Fibroblast of lung (primary cell): Measurements from ENCODE around the gene BMS1. TPM values are rescaled to one million over a fixed set of nuclear protein-coding genes. Genes with fewer than 3 reads are reported as not detected.
A peak's percentile ranks its signal among the peaks of the same experiment; 100 is the strongest.
"Not testable (repeated sequence)": the region's sequence is repeated elsewhere in the genome, so short reads cannot be mapped to it uniquely, and the experiment has no call there.

Experiments
- DNase-seq, 2 donors: peaks; one replicate each; pipeline versions ENCODE4 v3.0.0 to v3.0.0-alpha.2; 2010; ENCODE audit warnings: low read depth in 2 of 2
- H2AFZ ChIP-seq: 2 replicates; pipeline ENCODE4 v1.5.1; 2012; ENCODE audit warnings: low read length, control low read depth, inconsistent platforms
- H3K27ac ChIP-seq: 2 replicates; pipeline ENCODE4 v1.5.1; 2011; ENCODE audit warnings: low read length, control low read depth; ENCODE audit not compliant: insufficient read depth
- H3K27me3 ChIP-seq: 2 replicates; pipeline ENCODE4 v1.5.1; 2011; ENCODE audit warnings: mild to moderate bottlenecking, low read length; ENCODE audit not compliant: control insufficient read depth, insufficient read depth
- H3K36me3 ChIP-seq: 2 replicates; pipeline ENCODE4 v1.5.1; 2011; ENCODE audit warnings: low read length; ENCODE audit not compliant: control insufficient read depth, insufficient read depth
- H3K4me1 ChIP-seq: 2 replicates; pipeline ENCODE4 v1.5.1; 2011; ENCODE audit warnings: low read length; ENCODE audit not compliant: control insufficient read depth, insufficient read depth; ENCODE audit errors: extremely low read depth
- H3K4me2 ChIP-seq: 2 replicates; pipeline ENCODE4 v1.5.1; 2011; ENCODE audit warnings: low read length, control low read depth; ENCODE audit not compliant: insufficient read depth; ENCODE audit errors: extremely low read depth
- H3K4me3 ChIP-seq, 4 experiments: fragments of 200-600 bp in 1 of 4; sonication (generic) in 1 of 4; replicated peaks in 1 of 4; 2 replicates each; pipeline ENCODE4 v1.5.1; 2011 to 2016; ENCODE audit warnings: low read length in 4 of 4, low read depth in 3 of 4, mild to moderate bottlenecking in 3 of 4, control low read depth in 2 of 4, inconsistent platforms in 1 of 4, mixed read lengths in 1 of 4; ENCODE audit not compliant: insufficient read depth in 1 of 4; ENCODE audit errors: control extremely low read depth in 1 of 4
- H3K79me2 ChIP-seq: 2 replicates; pipeline ENCODE4 v1.5.1; 2012; ENCODE audit warnings: mild to moderate bottlenecking, low read length, inconsistent platforms; ENCODE audit not compliant: control insufficient read depth, insufficient read depth
- H3K9ac ChIP-seq: 2 replicates; pipeline ENCODE4 v1.5.1; 2011; ENCODE audit warnings: mild to moderate bottlenecking, low read length, control low read depth; ENCODE audit not compliant: insufficient read depth
- H3K9me3 ChIP-seq: 2 replicates; pipeline ENCODE4 v1.5.1; 2012; ENCODE audit warnings: low read depth, low read length; ENCODE audit not compliant: control insufficient read depth, insufficient read depth
- H4K20me1 ChIP-seq: 2 replicates; pipeline ENCODE4 v1.5.1; 2011; ENCODE audit warnings: low read length; ENCODE audit not compliant: control insufficient read depth, insufficient read depth; ENCODE audit errors: extremely low read depth
- EZH2 ChIP-seq: IDR thresholded peaks from 2 replicates; pipeline ENCODE4 v1.5.1; 2012; ENCODE audit warnings: low read length, control low read depth, mild to moderate bottlenecking; ENCODE audit errors: missing control alignments
- polyA plus RNA-seq, 2 donors: library from polyadenylated mRNA; depleted of rRNA in 1 of 2; stranded (reverse) in 1 of 2; unstranded in 1 of 2; fragments of >200 nt; gene quantifications; 2 replicates each; pipeline ENCODE4 v1.2.1, GENCODE V29; 2011 to 2012; ENCODE audit warnings: missing spikeins in 1 of 2
- total RNA-seq: library from RNA; depleted of rRNA; stranded (reverse); fragments of >200 nt; gene quantifications from 2 replicates; pipeline ENCODE4 v1.2.1, GENCODE V29; 2014
- TF ChIP-seq, protein P1 (sequence below), 2 donors: IDR thresholded peaks in 1 of 2; conservative IDR thresholded peaks in 1 of 2; 1 replicate in 1 of 2; 2 replicates in 1 of 2; pipeline ENCODE4 v1.5.1; 2011 to 2012; ENCODE audit warnings: low read length in 2 of 2, control low read depth in 1 of 2, inconsistent platforms in 1 of 2, low read depth in 1 of 2, mild to moderate bottlenecking in 1 of 2

Gene BMS1
- total and polyA plus RNA-seq, 2 donors (not counting 1 experiment from before 2014, with no cell fraction given) = 6.4 to 13.9 TPM

DNA sequence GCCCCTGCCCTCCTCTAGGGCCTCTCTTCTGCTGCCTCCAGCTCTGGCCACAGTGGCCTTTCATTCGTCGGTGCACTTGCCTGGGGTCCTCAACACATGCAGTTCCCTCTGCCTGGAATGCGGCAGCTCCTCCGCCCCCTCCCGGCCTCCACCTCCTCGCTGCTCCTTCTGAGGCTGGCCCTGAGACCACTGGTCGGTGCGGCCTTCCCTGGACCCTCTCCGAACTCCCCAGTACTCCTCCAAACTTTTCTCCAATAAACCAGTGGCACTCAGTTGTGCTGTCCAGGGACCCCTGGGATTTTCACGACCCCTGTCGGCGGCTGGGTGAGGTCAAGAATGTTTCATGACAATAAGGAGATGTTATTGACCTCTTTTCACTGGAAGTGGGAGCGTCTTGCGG, 53.5 kb downstream of the BMS1 start:
- Histone ChIP-seq H4K20me1 (no peaks in the 10 kb centered on the region), H3K79me2 (no peaks in the 10 kb centered on the region), H3K9me3 (no peaks in the 10 kb centered on the region), H3K27me3 (peaks cover 3% of the 10 kb centered on the region), H3K9ac (no peak overlapping the region), H3K36me3 (no peaks in the 10 kb centered on the region), H3K4me2 (no peak overlapping the region), H3K4me3 (no peak overlapping the region), H3K4me1 (no peaks in the 10 kb centered on the region), H2AFZ (no peak overlapping the region), H3K27ac (no peak overlapping the region)
- TF ChIP-seq, protein P1, sequence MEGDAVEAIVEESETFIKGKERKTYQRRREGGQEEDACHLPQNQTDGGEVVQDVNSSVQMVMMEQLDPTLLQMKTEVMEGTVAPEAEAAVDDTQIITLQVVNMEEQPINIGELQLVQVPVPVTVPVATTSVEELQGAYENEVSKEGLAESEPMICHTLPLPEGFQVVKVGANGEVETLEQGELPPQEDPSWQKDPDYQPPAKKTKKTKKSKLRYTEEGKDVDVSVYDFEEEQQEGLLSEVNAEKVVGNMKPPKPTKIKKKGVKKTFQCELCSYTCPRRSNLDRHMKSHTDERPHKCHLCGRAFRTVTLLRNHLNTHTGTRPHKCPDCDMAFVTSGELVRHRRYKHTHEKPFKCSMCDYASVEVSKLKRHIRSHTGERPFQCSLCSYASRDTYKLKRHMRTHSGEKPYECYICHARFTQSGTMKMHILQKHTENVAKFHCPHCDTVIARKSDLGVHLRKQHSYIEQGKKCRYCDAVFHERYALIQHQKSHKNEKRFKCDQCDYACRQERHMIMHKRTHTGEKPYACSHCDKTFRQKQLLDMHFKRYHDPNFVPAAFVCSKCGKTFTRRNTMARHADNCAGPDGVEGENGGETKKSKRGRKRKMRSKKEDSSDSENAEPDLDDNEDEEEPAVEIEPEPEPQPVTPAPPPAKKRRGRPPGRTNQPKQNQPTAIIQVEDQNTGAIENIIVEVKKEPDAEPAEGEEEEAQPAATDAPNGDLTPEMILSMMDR (conservative IDR thresholded peaks at IDR 0.05 in 1 of 2, IDR thresholded peaks at IDR 0.05 in 1 of 2; ENCODE audit: low read depth in 1 of 2, low read length in 2 of 2) = no peak
- no peak for TF ChIP-seq EZH2
- no peak for DNase-seq

DNA sequence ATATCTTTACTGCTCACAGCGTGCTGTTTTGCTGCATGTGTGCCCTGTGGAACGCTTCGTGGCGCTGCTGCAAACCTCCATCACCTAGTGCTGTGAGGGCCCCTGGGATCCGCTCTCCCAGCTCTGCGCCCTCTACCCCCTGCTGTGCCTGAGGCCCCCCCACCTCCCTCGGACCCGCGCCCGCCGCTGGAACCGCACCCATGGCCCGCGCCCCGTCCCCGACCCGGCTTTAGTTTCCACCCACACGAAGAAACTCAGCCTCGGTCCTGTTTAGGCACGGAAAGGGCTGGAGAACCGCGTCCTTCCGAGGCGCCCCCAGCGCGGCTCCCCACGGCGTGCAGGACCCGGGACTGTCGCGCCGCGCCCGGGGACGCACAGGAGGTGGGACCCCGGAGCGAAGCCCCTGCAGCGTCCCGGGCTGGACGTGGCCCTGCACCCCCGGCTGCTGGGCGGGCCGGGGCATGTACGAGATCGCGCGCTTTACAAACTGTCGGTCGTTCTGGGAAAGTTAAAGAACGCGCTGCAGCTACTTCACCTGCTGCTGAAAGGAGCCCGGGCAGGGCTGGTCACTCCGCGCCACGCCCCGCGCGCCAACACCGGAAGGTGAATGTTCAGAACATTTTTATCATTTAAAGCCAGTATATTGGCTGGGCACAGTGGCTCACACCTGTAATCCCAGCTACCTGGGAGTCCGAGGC, 54.3 kb downstream of the BMS1 start:
- Histone ChIP-seq H3K27ac (no peak overlapping the region), H4K20me1 (no peaks in the 10 kb centered on the region), H2AFZ (no peak overlapping the region), H3K9me3 (no peaks in the 10 kb centered on the region), H3K4me2 (peak overlapping the region; percentile 59), H3K4me3 (peak overlapping the region in 3 of 4 experiments; percentile 22 to 55 (median 31)), H3K27me3 (peaks cover 3% of the 10 kb centered on the region), H3K9ac (no peak overlapping the region), H3K79me2 (no peaks in the 10 kb centered on the region), H3K36me3 (no peaks in the 10 kb centered on the region), H3K4me1 (no peaks in the 10 kb centered on the region)
- no peak for TF ChIP-seq EZH2
- TF ChIP-seq, protein P1 (conservative IDR thresholded peaks at IDR 0.05 in 1 of 2, IDR thresholded peaks at IDR 0.05 in 1 of 2; ENCODE audit: low read depth in 1 of 2, low read length in 2 of 2) = peak in 1 of 2 donors; percentile 32
- peak; percentile 27 to 31 for DNase-seq

DNA sequence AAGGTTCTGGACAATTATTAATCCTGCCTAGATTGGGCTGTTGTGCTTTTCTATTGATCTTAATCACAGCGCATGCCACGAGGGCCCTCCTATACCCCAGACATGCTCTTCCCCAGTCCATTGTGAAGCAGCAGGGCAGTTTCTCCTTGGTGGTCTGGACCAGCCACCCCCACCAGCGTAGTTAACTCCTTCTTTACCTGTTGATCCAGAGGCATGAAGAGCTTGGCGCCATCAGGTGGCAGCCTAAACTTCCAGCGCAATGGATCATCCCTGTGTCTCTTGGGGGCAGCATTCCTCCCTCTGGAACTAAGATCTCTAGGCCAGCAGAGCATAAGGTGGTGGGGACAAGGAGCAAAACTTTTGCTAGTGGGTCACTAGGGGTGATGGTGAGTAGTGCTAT, 62.2 kb downstream of the BMS1 start:
- H3K4me1 ChIP-seq, H2AFZ ChIP-seq, H3K27ac ChIP-seq, H3K36me3 ChIP-seq, H3K4me3 ChIP-seq, H3K4me2 ChIP-seq, DNase-seq, H3K27me3 ChIP-seq, H3K9ac ChIP-seq, H4K20me1 ChIP-seq, H3K9me3 ChIP-seq, H3K79me2 ChIP-seq: not testable (repeated sequence)

DNA sequence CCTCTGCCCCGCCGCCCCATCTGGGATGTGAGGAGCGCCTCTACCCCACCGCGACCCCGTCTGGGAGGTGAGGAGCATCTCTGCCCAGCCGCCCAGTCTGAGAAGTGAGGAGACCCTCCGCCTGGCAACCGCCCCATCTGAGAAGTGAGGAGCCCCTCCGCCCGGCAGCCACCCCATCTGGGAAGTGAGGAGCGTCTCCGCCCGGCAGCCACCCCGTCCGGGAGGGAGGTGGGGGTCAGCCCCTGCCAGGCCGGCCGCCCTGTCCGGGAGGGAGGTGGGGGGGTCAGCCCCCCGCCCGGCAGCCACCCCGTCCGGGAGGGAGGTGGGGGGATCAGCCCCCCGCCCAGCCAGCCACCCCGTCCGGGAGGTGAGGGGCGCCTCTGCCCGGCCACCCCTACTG, 64.7 kb downstream of the BMS1 start:
- H3K9me3 ChIP-seq, H4K20me1 ChIP-seq, H3K27me3 ChIP-seq, H2AFZ ChIP-seq, H3K36me3 ChIP-seq, H3K4me1 ChIP-seq, H3K4me3 ChIP-seq, H3K27ac ChIP-seq, H3K79me2 ChIP-seq, H3K9ac ChIP-seq, DNase-seq, H3K4me2 ChIP-seq: not testable (repeated sequence)
